Measurements from ENCODE around the gene TMPRSS4. TPM values are rescaled to one million over a fixed set of nuclear protein-coding genes. Genes with fewer than 3 reads are reported as not detected.

Gene TMPRSS4, protein sequence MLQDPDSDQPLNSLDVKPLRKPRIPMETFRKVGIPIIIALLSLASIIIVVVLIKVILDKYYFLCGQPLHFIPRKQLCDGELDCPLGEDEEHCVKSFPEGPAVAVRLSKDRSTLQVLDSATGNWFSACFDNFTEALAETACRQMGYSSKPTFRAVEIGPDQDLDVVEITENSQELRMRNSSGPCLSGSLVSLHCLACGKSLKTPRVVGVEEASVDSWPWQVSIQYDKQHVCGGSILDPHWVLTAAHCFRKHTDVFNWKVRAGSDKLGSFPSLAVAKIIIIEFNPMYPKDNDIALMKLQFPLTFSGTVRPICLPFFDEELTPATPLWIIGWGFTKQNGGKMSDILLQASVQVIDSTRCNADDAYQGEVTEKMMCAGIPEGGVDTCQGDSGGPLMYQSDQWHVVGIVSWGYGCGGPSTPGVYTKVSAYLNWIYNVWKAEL
- total RNA-seq = 100 to 1,000 TPM in 2 of 4 donors, 10 to 100 TPM in 2; 41.3 to 274 (median 159) TPM

DNA sequence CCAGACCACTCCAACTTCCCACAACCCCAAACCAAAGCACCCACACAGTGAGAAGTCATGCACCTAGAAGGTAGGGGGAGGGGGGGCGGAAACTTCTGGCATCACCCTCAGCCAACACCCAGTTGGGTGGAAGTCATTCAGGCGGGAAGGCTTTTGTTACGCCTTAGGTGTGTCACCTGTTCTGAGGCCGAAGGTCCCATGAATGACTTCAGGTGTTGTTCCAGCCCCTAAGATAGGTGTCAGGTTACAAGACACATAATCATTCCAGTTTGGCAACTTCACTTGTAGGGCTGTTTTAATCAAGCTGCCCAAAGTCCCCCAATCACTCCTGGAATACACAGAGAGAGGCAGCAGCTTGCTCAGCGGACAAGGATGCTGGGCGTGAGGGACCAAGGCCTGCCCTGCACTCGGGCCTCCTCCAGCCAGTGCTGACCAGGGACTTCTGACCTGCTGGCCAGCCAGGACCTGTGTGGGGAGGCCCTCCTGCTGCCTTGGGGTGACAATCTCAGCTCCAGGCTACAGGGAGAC lies at the start of gene TMPRSS4:
TMPRSS4 (plus strand) TSS at position 325 of the 528 bp plus-strand sequence. CDS start 225 bp downstream, outside the sequence.
- no peaks in the 10 kb centered on the region for H3K9me3 ChIP-seq
- peak in 2 of 3 donors; percentile 83 to 91 for DNase-seq
- TF ChIP-seq, protein P1, sequence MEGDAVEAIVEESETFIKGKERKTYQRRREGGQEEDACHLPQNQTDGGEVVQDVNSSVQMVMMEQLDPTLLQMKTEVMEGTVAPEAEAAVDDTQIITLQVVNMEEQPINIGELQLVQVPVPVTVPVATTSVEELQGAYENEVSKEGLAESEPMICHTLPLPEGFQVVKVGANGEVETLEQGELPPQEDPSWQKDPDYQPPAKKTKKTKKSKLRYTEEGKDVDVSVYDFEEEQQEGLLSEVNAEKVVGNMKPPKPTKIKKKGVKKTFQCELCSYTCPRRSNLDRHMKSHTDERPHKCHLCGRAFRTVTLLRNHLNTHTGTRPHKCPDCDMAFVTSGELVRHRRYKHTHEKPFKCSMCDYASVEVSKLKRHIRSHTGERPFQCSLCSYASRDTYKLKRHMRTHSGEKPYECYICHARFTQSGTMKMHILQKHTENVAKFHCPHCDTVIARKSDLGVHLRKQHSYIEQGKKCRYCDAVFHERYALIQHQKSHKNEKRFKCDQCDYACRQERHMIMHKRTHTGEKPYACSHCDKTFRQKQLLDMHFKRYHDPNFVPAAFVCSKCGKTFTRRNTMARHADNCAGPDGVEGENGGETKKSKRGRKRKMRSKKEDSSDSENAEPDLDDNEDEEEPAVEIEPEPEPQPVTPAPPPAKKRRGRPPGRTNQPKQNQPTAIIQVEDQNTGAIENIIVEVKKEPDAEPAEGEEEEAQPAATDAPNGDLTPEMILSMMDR (IDR thresholded peaks at IDR 0.05) = peak in 1 of 6 experiments; percentile 16
- TF ChIP-seq POLR2A (IDR thresholded peaks at IDR 0.05) = peak; percentile 90 to 99
- H3K27me3 ChIP-seq = no peaks in the 10 kb centered on the region
- peak within 1 kb of the TSS in 3 of 4 donors; percentile 0 to 64 (median 44) for H3K4me3 ChIP-seq
- H3K4me1 ChIP-seq = peaks cover 0 to 6% (median 2%) of the 10 kb centered on the region in 4 donors
- peak within 1 kb of the TSS in 3 of 4 donors; percentile 68 to 97 (median 84) for H3K27ac ChIP-seq
- no peaks in the 10 kb centered on the region for H3K36me3 ChIP-seq

DNA sequence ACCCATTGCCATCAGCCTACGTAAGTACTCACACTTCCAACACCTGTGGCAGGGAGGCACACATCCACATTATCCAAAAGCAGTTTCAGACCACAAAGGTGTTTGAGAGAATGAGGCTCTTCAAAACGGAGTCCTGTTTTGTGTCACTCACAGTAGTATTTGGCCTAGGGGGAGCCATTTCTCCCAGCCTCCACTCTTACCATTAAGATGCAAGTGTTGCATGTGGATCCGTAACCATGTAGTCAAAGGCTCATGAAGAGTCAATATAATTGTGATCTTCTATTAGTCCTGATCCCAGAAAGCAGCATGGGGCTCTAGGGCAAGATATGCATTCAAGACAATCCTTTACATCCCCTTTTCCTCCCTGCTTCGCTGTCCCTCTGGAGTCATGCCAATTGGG lies 49.2 kb upstream of the TMPRSS4 start:
- H3K36me3 ChIP-seq = no peaks in the 10 kb centered on the region
- TF ChIP-seq, protein P1 (IDR thresholded peaks at IDR 0.05) = no peak
- TF ChIP-seq POLR2A (IDR thresholded peaks at IDR 0.05) = no peak
- no peaks in the 10 kb centered on the region for H3K27me3 ChIP-seq
- no peak for DNase-seq
- H3K9me3 ChIP-seq = no peaks in the 10 kb centered on the region
- no peak overlapping the region for H3K4me3 ChIP-seq
- no peak overlapping the region for H3K27ac ChIP-seq
- no peaks in the 10 kb centered on the region for H3K4me1 ChIP-seq

DNA sequence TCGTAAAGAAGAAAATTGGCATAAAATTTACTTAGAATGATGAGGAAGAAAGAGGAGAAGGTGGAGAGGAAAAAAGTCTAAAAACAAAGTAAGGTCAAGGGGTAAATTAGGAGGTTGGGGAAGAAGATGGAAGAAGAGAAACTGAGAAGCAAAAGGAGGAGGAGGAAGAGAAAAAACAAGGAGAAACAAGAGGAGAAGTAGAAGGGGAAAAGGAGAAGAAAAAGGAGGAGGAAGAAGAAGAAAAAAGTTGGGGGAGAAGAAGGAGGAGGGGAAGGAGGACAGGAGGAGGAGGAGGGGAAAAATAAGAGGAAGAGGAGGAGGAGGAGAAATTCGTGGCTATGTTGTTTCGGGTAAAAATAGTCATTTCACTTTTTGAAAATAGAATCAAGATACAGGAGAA lies 48.3 kb upstream of the TMPRSS4 start:
- H3K36me3 ChIP-seq = no peaks in the 10 kb centered on the region
- TF ChIP-seq, protein P1 (IDR thresholded peaks at IDR 0.05) = no peak
- no peak for TF ChIP-seq POLR2A (IDR thresholded peaks at IDR 0.05)
- DNase-seq = no peak
- no peaks in the 10 kb centered on the region for H3K27me3 ChIP-seq
- no peaks in the 10 kb centered on the region for H3K4me1 ChIP-seq
- no peak overlapping the region for H3K27ac ChIP-seq
- no peaks in the 10 kb centered on the region for H3K9me3 ChIP-seq
- H3K4me3 ChIP-seq = no peak overlapping the region

DNA sequence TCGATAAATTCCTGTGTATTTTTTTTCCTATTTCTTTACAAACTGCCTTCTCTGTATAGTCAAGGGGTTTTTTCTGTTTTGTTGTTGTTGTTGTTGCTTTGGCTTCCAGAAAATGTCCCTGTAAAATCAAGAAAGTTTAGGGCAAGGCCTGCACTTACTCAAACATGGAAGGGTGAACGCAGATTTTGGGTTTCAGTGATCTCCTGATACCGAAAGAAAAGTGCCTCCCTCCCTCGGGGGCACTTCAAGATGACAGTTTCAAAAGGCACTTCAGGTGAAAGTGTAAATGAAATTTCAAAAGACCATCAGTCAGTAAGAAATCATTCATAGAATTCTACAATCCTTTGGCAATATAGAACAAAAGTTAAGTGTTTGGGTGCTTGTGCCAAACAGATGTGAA lies 43.4 kb upstream of the TMPRSS4 start:
- TF ChIP-seq, protein P1 (IDR thresholded peaks at IDR 0.05) = no peak
- no peak for TF ChIP-seq POLR2A (IDR thresholded peaks at IDR 0.05)
- no peaks in the 10 kb centered on the region for H3K9me3 ChIP-seq
- H3K4me1 ChIP-seq = no peaks in the 10 kb centered on the region
- H3K27ac ChIP-seq = no peak overlapping the region
- DNase-seq = no peak
- H3K4me3 ChIP-seq = no peak overlapping the region
- H3K36me3 ChIP-seq = no peaks in the 10 kb centered on the region
- H3K27me3 ChIP-seq = no peaks in the 10 kb centered on the region

DNA sequence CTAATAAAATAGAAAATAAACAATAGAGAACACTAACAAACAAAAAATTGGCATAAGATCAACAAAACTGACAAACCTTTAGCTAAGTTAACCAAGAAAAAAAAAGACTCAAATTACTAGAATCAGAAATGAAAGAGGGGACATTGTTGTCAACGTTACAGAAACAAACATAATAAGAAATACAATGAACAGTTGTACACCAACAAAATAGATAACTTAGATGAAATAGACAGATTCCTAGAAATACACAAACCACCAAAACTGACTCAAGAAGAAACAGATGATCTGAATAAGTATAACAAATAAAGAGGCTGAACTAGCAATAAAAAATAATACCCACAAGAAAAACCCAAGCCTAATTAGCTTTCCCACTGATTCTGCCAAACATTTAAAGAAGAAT lies 34.7 kb upstream of the TMPRSS4 start:
- TF ChIP-seq, protein P1 (IDR thresholded peaks at IDR 0.05) = no peak

More for the DNA sequence above, 34.7 kb upstream of the TMPRSS4 start:
- no peak overlapping the region for H3K4me3 ChIP-seq
- H3K9me3 ChIP-seq = no peaks in the 10 kb centered on the region
- no peaks in the 10 kb centered on the region for H3K4me1 ChIP-seq
- H3K36me3 ChIP-seq = no peaks in the 10 kb centered on the region
- no peak for DNase-seq
- no peak overlapping the region for H3K27ac ChIP-seq
- no peaks in the 10 kb centered on the region for H3K27me3 ChIP-seq
